ENCODE results near the gene INO80B.

Gene INO80B

GRCh38 chr2:74486141-74486540 is 31.3 kb downstream of the INO80B start:
- TF ChIP-seq CTCF (IDR thresholded peaks at IDR 0.05), result no peak
- H3K36me3 ChIP-seq, result peaks cover 46% of the 10 kb centered on the region
- H3K27ac ChIP-seq, result no peak overlapping the region
- H3K27me3 ChIP-seq, result no peaks in the 10 kb centered on the region
- no peaks in the 10 kb centered on the region for H3K9me3 ChIP-seq
- H3K4me3 ChIP-seq (ENCODE audit: low read depth in 1 of 2, low read length in 1 of 2), result no peak overlapping the region
- H3K4me1 ChIP-seq (ENCODE audit: control insufficient read depth in 1 of 2, insufficient read depth in 1 of 2, low read depth in 1 of 2, low read length in 1 of 2), result peaks cover 17 to 23% of the 10 kb centered on the region in 2 experiments

GRCh38 chr2:74488643-74489481 is 34.0 kb downstream of the INO80B start:
- Histone ChIP-seq H3K27me3 (no peaks in the 10 kb centered on the region), H3K4me1 (ENCODE audit: control insufficient read depth in 1 of 2, insufficient read depth in 1 of 2, low read depth in 1 of 2, low read length in 1 of 2) (peaks cover 0 to under 1% of the 10 kb centered on the region in 2 experiments), H3K9me3 (no peaks in the 10 kb centered on the region), H3K36me3 (peaks cover 72% of the 10 kb centered on the region), H3K4me3 (ENCODE audit: low read depth in 1 of 2, low read length in 1 of 2) (no peak overlapping the region), H3K27ac (no peak overlapping the region)
- no peak for TF ChIP-seq CTCF (IDR thresholded peaks at IDR 0.05)

GRCh38 chr2:74489906-74490305 is 35.0 kb downstream of the INO80B start:
- peaks cover 79% of the 10 kb centered on the region for H3K36me3 ChIP-seq
- H3K27ac ChIP-seq, result no peak overlapping the region

GRCh38 chr2:74491648-74492544 is 37.0 kb downstream of the INO80B start:
- no peak for TF ChIP-seq CTCF (IDR thresholded peaks at IDR 0.05)
- Histone ChIP-seq H3K36me3 (peaks cover 67% of the 10 kb centered on the region), H3K4me3 (ENCODE audit: low read depth in 1 of 2, low read length in 1 of 2) (no peak overlapping the region)

More at GRCh38 chr2:74489906-74490305, 35.0 kb downstream of the INO80B start:
- H3K4me3 ChIP-seq (ENCODE audit: low read depth in 1 of 2, low read length in 1 of 2), result no peak overlapping the region
- no peak for TF ChIP-seq CTCF (IDR thresholded peaks at IDR 0.05)
- no peaks in the 10 kb centered on the region for H3K9me3 ChIP-seq
- no peaks in the 10 kb centered on the region for H3K27me3 ChIP-seq
- H3K4me1 ChIP-seq (ENCODE audit: control insufficient read depth in 1 of 2, insufficient read depth in 1 of 2, low read depth in 1 of 2, low read length in 1 of 2), result no peaks in the 10 kb centered on the region

GRCh38 chr2:74493546-74493945 is 38.7 kb downstream of the INO80B start:
- Histone ChIP-seq H3K4me3 (ENCODE audit: low read depth in 1 of 2, low read length in 1 of 2) (no peak overlapping the region), H3K27ac (no peak overlapping the region), H3K4me1 (ENCODE audit: control insufficient read depth in 1 of 2, insufficient read depth in 1 of 2, low read depth in 1 of 2, low read length in 1 of 2) (peaks cover 11% of the 10 kb centered on the region in 2 experiments), H3K9me3 (no peaks in the 10 kb centered on the region), H3K36me3 (peaks cover 58% of the 10 kb centered on the region), H3K27me3 (peaks cover 27% of the 10 kb centered on the region)
- no peak for TF ChIP-seq CTCF (IDR thresholded peaks at IDR 0.05)

More at GRCh38 chr2:74491648-74492544, 37.0 kb downstream of the INO80B start:
- Histone ChIP-seq H3K27ac (no peak overlapping the region), H3K27me3 (peaks cover 11% of the 10 kb centered on the region), H3K4me1 (ENCODE audit: control insufficient read depth in 1 of 2, insufficient read depth in 1 of 2, low read depth in 1 of 2, low read length in 1 of 2) (no peaks in the 10 kb centered on the region), H3K9me3 (no peaks in the 10 kb centered on the region)

All from neutrophil (primary cell).